ENCODE results near the gene PICALM. TPM values are rescaled to one million over a fixed set of nuclear protein-coding genes. Genes with fewer than 3 reads are reported as not detected.

The PICALM gene
- total RNA-seq, 4 donors from 2014 or later, result 201 to 292 (median 237) TPM

DNA sequence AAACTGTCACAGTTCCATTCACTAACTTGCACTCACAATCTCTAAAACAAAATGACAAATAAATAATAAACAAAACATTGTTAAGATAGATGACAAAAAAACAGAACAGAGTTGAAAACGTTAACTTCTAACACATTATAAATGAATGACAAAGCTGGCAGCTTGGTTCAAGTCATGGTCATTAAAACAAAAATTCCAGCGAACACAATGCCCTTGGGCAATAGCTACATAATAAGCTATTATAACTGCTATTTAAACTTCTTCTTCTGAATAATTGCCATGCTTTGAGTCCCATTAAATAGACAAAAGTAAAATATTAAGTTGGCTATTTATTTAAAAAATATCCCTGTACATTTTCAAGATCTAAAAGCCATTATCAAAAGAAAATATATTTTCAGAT, 54.7 kb downstream of the PICALM start:
- no peak for DNase-seq
- Histone ChIP-seq H3K36me3 (peaks cover 0 to 52% (median 0%) of the 10 kb centered on the region in 3 donors), H3K4me1 (no peaks in the 10 kb centered on the region), H3K4me3 (no peak overlapping the region), H3K27ac (no peak overlapping the region), H3K9me3 (no peaks in the 10 kb centered on the region), H3K27me3 (no peaks in the 10 kb centered on the region)
- TF ChIP-seq CTCF (IDR thresholded peaks at IDR 0.05), result no peak
- no peak for TF ChIP-seq POLR2A (IDR thresholded peaks at IDR 0.05)

DNA sequence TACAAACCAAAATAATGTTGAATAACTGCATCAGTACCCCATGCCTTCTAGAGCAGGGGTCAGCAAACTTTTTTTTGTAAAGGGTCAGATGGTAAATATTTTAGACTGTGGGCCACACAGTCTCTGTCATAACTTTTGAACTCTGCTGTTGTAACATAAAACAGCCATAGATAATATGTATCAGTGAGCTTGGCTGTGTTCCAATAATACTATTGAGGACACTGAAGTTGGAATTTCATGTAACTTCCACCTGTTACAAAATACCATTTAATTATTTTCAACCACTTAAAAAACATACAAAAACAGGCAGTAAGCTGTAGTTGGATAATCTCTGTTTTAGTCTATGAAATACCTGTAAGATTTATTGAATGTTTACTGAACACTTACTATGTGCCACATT, 55.2 kb downstream of the PICALM start:
- Histone ChIP-seq H3K27ac (no peak overlapping the region), H3K9me3 (no peaks in the 10 kb centered on the region), H3K27me3 (no peaks in the 10 kb centered on the region), H3K4me1 (no peaks in the 10 kb centered on the region), H3K4me3 (no peak overlapping the region), H3K36me3 (peaks cover 0 to 52% (median 0%) of the 10 kb centered on the region in 3 donors)
- TF ChIP-seq POLR2A (IDR thresholded peaks at IDR 0.05), result no peak
- no peak for TF ChIP-seq CTCF (IDR thresholded peaks at IDR 0.05)
- DNase-seq, result no peak

DNA sequence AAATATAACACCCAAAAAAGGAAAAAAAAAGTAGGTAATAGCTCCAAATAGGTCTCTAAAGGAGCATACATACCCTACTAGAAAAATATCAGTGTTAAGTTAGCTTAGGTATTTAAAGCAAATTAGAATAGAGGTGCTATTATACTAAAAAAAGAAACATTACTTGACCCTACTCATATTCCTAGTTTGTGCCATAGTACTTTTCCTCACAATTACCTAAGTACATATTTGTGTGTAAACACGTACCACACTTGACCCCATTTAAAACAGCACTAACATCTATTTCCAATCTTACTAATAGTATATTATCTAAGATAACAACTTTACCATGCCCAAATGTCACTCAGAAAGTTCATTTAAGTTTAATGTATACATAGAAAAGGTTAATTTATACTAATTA, 57.7 kb downstream of the PICALM start:
- Histone ChIP-seq H3K4me3 (no peak overlapping the region), H3K4me1 (no peaks in the 10 kb centered on the region), H3K36me3 (peaks cover 0 to 71% (median 0%) of the 10 kb centered on the region in 3 donors), H3K9me3 (no peaks in the 10 kb centered on the region), H3K27ac (no peak overlapping the region), H3K27me3 (no peaks in the 10 kb centered on the region)
- DNase-seq, result no peak
- TF ChIP-seq POLR2A (IDR thresholded peaks at IDR 0.05) (no peak), CTCF (IDR thresholded peaks at IDR 0.05) (no peak)

GRCh38 chr11:86003654-86004053, 65.2 kb downstream of the PICALM start:
- TF ChIP-seq POLR2A (IDR thresholded peaks at IDR 0.05) (no peak), CTCF (IDR thresholded peaks at IDR 0.05) (no peak)
- DNase-seq, result no peak
- H3K9me3 ChIP-seq, result no peaks in the 10 kb centered on the region
- no peaks in the 10 kb centered on the region for H3K4me1 ChIP-seq
- no peaks in the 10 kb centered on the region for H3K27me3 ChIP-seq
- H3K27ac ChIP-seq, result no peak overlapping the region
- H3K36me3 ChIP-seq, result peaks cover 0 to 92% (median 0%) of the 10 kb centered on the region in 3 donors
- no peak overlapping the region for H3K4me3 ChIP-seq

DNA sequence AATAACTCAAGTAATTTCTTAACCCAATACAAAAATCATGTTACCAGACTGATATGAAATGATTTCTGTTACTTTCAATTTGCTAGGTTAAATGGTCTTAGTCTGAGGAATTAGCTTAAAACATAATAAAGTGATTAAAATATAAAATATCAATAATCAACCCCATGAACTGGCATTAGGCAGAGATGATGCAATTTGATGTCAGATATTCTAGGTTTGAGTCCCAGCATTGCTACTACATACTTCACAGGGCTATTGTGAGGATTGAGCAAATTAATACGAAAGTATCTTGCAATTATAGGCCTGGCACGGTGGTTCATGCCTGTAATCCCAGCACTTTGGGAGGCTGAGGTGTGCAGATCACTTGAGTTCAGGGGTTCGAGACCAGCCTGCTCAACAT, 66.5 kb downstream of the PICALM start:
- DNase-seq, result no peak
- peaks cover 0 to 92% (median 0%) of the 10 kb centered on the region in 3 donors for H3K36me3 ChIP-seq
- H3K4me1 ChIP-seq, result no peaks in the 10 kb centered on the region
- no peaks in the 10 kb centered on the region for H3K9me3 ChIP-seq
- H3K27me3 ChIP-seq, result no peaks in the 10 kb centered on the region
- no peak overlapping the region for H3K4me3 ChIP-seq
- H3K27ac ChIP-seq, result no peak overlapping the region
- TF ChIP-seq CTCF (IDR thresholded peaks at IDR 0.05) (no peak), POLR2A (IDR thresholded peaks at IDR 0.05) (no peak)

DNA sequence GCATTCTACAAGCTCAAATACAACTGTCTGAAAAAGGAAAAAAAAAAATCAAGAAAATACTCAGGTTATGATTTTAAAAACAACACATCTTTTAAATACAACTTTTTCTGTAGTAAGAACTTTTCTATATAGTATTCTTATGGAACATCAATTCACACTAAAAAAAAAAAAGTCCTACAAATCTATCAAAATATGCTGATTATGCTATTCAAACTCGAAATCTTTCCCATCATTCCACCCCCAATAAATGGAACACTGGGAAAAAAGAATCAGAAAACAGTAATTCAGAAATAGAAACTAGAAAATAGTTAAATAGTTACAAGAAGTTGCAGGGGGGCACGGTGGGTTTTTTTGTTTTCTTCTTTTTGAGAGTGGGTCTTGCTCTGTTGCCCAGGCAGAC, 77.4 kb downstream of the PICALM start:
- DNase-seq, result no peak
- H3K36me3 ChIP-seq, result peaks cover 0 to 64% (median 0%) of the 10 kb centered on the region in 3 donors

More for the DNA sequence above, 77.4 kb downstream of the PICALM start:
- no peaks in the 10 kb centered on the region for H3K27me3 ChIP-seq
- no peaks in the 10 kb centered on the region for H3K4me1 ChIP-seq
- H3K27ac ChIP-seq, result no peak overlapping the region
- no peak overlapping the region for H3K4me3 ChIP-seq
- no peaks in the 10 kb centered on the region for H3K9me3 ChIP-seq
- no peak for TF ChIP-seq CTCF (IDR thresholded peaks at IDR 0.05)
- TF ChIP-seq POLR2A (IDR thresholded peaks at IDR 0.05), result no peak
